Stimulated activated CD4-positive, alpha-beta T cell treated with anti-CD3 and anti-CD28 coated beads, Interleukin-1b, Interleukin-23, amount 100 ng/mL, for 48 hours (primary cell): ENCODE results near the gene XYLT2.
A peak's percentile ranks its signal among the peaks of the same experiment; 100 is the strongest.
"Not testable (repeated sequence)": the region's sequence is repeated elsewhere in the genome, so short reads cannot be mapped to it uniquely, and the experiment has no call there.

Source experiments
- DNase-seq: peaks from one replicate; pipeline ENCODE4 v3.0.0-alpha.2; 2020

XYLT2 gene

GRCh38 chr17:50397111-50397918, 51.4 kb downstream of the XYLT2 start, which contains the start of gene LRRC59:
LRRC59 (minus strand) TSS chr17:50397523; CDS start chr17:50397317, 206 bp downstream.
- DNase-seq: peak; percentile 90

DNA sequence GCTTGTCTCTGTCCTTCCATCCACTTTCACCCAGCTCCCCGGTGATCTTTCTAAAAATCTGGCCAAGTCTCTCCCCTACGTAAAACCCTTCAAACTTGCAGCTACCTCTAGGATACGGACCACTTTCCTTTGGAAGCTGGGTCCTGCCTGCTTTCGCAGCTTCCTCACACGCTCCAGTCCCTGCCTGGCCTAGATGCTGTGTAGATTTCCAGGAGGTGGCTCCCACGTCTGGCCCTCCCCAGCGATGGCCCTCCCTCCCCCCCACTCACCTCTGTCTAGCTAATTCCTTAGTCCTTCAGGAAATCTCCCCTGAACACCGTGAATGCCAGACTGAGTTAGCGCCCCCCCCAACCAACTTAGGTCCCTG, 52.0 kb downstream of the XYLT2 start:
- no peak for DNase-seq

- not testable (repeated sequence) for DNase-seq
Measured at GRCh38 chr17:50398672-50399071, 52.7 kb downstream of the XYLT2 start.

DNA sequence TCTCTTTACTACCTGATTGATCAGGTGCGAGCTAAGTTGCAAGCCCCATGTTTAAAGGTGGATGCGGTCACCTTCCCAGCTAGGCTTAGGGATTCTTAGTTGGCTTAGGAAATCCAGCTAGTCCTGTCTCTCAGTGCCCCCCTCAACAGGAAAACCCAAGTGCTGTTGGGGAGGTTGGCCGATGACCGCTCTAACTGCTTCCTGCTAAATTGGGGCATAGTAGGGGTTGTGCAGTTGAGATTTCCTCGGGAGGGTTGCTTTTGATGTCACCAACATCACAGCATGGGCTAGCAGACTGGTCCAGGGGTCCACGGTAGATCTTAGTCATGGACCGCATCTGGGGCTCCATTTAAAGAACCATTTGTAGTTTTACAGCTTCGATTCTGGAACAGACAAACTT, 53.7 kb downstream of the XYLT2 start:
- DNase-seq: not testable (repeated sequence)

DNA sequence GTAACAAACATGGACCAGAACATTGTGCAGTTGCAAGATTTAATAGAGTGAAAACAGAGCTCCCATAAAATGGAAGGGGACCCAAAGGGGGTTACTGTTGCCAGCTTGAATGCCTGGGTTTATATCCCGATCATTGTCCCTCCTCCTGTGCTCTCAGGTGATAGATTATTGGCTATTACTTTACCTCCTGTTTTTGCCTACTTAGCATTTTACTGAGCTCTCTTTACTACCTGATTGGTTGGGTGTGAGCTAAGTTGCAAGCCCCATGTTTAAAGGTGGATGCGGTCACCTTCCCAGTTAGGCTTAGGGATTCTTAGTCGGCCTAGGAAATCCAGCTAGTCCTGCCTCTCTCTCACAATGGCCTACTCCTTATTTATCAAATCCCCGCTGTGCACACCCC, 59.4 kb downstream of the XYLT2 start:
- DNase-seq: not testable (repeated sequence)

DNA sequence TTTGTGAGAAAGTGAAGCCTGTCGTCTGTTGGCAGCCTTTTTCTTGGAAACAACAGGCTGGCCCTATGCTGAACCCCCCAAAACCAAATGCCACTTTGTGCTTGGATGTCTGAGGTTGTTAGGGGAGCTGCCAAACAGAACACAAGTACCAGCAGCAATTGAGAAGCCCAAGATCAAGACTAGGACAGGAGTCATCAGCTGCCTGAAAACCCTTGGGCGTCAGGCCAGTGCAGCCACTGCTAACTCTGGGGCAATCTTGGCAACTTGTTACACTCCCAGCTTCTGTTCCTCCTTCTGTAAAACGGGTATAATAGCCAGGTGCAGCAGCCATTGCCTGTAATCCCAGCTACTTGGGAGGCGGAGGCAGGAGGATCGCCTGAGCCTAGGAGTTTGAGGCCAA, 60.7 kb downstream of the XYLT2 start:
- no peak for DNase-seq

DNA sequence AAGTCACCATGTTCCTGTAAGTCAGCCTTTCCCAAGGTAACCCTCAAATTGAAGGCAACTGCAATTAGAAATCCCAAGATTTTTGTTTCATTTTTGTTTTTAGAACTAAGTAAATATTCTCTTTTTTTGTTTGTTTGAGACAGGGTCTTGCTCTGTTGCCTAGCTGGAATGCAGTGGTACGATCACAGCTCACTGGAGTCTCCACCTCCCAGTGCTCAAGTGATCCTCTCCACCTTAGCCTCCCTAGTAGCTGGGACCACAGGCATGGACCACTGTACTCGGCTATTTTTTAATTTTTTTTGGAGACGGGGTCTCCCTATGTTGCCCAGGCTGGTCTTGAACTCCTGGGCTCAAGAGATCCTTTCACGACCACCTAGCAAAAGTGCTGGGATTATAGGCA, 62.0 kb downstream of the XYLT2 start:
- no peak for DNase-seq
